ENCODE results near the gene MCMBP.
"Not testable (repeated sequence)": the region's sequence is repeated elsewhere in the genome, so short reads cannot be mapped to it uniquely, and the experiment has no call there.

- TF ChIP-seq, protein P1, sequence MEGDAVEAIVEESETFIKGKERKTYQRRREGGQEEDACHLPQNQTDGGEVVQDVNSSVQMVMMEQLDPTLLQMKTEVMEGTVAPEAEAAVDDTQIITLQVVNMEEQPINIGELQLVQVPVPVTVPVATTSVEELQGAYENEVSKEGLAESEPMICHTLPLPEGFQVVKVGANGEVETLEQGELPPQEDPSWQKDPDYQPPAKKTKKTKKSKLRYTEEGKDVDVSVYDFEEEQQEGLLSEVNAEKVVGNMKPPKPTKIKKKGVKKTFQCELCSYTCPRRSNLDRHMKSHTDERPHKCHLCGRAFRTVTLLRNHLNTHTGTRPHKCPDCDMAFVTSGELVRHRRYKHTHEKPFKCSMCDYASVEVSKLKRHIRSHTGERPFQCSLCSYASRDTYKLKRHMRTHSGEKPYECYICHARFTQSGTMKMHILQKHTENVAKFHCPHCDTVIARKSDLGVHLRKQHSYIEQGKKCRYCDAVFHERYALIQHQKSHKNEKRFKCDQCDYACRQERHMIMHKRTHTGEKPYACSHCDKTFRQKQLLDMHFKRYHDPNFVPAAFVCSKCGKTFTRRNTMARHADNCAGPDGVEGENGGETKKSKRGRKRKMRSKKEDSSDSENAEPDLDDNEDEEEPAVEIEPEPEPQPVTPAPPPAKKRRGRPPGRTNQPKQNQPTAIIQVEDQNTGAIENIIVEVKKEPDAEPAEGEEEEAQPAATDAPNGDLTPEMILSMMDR (IDR thresholded peaks at IDR 0.05; ENCODE audit: low read length): not testable (repeated sequence)
- TF ChIP-seq EZH2phosphoT487 (IDR thresholded peaks at IDR 0.05; ENCODE audit: low read length); EZH2 (optimal IDR thresholded peaks at IDR 0.05; ENCODE audit: low read depth, low read length): not testable (repeated sequence)
Observed at GRCh38 chr10:119888715-119889114, 16.1 kb upstream of the MCMBP start.

All from MM.1S (cell line).